NK-92 (cell line): Measurements from ENCODE around the gene ENDOU.

Experiments used
- DNase-seq: peaks from one replicate; lab custom pipeline; 2025; ENCODE audit not compliant: unreplicated experiment; lab: John Stamatoyannopoulos, UW

ENDOU gene

DNA sequence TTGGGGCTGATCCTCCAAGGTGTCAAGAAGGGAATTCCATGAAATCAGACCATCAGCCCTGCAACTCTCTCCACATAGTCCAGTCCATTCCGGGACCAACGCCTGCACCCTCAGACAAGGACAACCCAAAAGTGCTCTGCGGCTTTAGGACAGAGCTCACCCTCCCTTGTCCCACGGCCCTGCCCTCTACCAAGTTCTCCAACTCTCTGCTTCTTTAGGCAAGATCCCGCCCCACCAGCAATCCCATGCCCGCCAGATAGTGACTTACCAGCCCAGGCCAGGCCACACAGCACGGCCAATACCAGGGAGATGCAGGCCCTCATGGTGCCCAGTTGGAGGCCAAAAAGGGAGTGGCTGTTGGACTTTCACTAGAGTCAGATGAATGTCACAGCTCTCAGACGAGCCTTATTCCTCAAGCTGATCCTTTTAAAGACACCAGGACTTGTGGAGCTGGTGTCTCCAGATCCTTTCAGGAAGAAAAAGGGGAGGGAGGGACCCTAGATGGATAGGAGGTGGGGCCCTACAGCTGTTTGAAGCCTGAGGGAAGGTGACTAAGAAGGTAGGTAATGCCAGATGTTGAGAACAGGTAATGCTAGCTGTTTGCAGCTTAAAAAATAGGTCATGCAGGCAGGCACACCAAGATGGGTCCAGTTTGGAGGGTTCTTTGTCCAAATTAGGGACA, at the start of gene ENDOU:
TSS of gene ENDOU (minus strand) at position 400 of the 682 bp plus-strand sequence. CDS start at position 323, 77 bp downstream.
- DNase-seq, result no peak

- no peak for DNase-seq
These were observed 49.4 kb upstream of the ENDOU start for GRCh38 chr12:47774663-47775062.

DNA sequence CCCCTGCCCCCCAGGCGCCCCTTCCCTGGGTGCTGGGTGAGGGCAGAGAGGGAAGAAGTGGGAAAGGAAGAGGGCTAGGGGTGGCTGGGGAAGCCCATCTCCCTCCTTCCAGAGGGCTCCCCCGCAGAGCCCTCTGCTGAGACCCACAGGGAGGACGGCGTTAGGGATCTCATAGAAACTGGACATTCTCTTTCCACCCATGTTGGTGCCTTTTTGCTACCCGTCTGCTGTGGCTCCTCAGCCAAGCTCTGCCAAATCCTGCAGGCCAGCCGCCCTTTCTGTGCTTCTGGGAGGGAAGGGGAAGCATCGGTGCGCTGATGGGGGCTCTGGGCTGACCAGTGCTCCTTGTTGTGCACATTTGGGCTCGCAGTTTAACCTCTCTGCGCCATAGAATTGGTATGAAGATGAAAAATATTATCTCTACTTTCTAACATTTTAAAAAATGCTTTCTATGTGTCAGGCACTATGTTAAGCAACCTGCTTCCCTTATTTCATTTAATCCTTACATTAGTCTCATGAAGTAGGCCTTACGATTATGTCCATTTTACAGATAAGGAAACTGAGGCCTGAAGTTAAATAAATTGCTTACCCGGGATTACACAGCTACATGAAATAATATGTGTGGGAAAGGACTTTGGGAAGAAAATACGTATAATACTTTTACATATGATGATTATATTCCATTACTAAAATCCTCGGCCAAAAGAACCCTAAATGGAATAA, 48.7 kb upstream of the ENDOU start:
- DNase-seq, result no peak

DNA sequence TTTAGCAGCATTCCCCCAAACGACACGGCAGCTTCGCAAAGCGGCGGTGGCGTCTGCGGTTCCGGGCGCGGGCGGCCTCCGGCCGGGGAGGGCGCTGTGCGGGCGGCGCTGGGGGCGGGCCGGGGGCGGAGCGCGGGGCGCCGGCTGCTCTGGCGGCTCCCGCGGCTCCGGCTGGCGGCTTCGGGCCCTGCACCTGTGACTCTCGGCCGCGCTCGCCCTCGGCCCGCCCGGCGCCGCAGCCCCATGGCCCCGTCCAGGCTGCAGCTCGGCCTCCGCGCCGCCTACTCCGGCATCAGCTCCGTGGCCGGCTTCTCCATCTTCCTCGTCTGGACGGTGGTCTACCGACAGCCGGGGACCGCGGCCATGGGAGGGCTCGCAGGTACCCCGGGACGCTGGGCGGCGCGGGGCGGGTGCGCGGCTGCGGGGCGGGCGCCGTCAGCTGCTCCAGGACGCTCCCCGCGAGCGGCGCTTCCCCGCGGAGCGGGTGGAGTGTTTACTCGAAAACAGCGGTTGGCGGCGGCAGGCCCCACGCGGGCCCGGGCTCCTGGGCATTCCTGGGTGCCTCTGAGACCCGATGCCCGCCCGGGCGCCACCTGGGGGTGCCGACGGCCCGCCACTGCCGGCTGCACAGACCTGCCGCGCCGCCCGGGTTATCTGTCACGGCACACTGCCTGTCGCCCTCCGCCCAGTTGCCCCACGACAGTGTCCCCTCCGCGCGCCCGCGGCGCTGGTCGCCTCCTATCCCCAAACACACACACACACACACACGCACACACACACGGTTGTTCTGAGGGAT, 48.0 kb upstream of the ENDOU start, which contains the start of gene SLC48A1:
TSS of gene SLC48A1 (plus strand) at position 177 of the 796 bp plus-strand sequence. CDS start at position 244, 67 bp downstream.
- no peak for DNase-seq

DNA sequence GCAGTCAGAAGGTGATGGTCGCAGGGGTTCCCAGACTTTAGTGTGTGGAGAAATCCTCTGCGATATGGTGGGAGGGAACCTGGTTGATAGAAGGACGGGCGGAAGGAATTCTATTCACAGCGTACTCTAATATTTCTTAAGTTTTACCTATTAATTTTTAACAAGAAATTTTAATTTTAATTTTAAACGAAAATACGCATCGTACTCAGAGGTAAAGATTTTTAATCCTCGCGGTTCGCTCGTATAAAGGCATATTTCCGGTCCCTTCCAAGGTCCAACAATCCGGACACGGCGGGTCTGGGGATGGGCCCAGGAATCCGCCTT, 47.4 kb upstream of the ENDOU start:
- DNase-seq, result no peak

GRCh38 chr12:47772094-47772660, 46.9 kb upstream of the ENDOU start:
- no peak for DNase-seq

- no peak for DNase-seq
These were observed 46.0 kb upstream of the ENDOU start for GRCh38 chr12:47771304-47771703.

DNA sequence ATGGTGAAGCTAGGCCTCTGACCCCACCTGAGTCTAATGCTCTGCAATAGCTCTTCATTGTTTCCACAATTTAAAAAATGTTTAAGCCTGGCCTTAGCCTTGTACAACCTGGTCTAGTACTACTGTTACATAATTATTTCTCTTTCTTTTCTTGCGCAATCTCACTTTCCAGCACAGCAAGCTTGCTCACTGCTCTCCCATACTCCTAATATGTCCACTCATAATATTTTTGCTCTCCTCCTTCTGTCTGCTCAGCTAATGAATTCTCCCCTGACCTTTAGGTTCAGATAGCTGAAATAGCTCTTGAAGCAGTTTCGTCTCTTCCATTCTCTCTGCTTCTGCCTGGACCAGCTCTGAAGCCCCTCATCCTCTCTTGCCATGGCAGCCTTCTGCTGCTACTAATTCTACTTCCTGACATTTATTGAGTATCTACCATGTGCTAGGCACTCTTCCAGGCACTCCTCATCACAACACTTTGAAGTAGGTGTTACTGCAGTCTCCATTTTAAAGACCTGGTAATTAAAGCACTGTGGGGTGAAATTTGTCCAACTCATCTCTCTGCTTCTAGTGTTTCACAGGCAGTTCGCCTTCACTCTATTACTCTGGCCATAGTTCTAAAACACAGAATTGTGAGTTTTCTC, 44.9 kb upstream of the ENDOU start:
- no peak for DNase-seq

DNA sequence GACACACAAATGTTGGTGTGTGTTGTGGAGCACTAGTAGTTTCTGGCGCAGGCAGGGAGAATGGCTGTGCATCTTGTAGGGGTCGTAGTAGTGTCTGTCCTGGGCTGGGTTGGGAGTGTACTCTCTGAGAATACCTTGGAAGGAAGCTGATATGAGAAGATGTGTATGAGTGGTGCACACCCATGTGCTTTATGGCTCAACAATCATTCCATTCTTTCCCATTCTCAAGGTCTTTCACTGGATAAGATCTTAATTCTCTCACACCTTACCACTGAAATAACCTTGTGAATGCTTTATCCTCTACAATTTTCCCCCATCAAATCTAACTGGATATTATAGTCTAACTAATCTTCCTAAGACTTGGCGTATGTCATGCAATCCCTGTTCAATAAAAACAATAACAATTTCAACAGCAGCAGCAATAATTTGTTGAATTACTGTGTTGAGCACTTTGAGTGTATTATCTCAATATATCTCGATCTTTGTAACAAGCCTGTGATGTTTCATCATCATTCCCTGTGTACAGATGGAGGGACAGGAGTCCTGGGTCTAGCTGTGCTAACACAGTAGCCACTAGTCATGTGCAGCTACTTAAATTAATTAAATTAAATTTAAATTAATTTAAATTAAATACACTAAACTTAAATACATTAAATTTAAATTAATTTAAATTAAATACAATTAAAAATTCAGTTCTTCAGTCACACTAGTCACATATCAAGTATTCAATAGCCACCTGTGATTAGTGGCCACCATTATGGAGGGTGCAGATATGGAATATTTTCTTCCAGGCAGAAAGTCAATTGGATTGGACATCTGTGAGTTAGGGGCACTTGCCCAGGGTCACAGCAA, 44.2 kb upstream of the ENDOU start:
- DNase-seq, result no peak

- no peak for DNase-seq
These were observed 43.1 kb upstream of the ENDOU start for GRCh38 chr12:47768323-47768811.

DNA sequence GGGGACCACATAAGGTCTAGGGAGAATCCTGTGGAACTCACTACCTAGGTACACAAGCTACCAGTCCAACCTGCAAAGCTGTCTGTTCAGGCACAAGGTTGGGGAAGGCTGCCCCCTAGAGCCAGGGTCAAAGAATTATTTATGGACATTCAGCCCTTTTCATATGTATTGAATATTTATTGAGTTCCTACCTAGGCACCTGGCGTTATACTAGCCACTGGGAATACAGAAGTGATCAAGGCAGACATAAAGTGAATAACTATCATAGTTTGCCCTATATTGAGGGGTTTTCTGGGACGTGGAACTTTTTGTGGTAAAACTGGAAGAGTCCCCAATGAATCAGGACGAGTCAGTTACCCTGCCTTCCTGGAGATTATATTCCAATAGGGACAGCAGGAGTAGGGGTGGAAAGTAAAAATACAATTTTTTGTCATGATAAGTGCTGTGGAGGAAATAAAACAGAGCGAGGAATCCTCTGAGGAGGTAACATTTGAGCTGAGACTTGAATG, 42.0 kb upstream of the ENDOU start:
- no peak for DNase-seq

DNA sequence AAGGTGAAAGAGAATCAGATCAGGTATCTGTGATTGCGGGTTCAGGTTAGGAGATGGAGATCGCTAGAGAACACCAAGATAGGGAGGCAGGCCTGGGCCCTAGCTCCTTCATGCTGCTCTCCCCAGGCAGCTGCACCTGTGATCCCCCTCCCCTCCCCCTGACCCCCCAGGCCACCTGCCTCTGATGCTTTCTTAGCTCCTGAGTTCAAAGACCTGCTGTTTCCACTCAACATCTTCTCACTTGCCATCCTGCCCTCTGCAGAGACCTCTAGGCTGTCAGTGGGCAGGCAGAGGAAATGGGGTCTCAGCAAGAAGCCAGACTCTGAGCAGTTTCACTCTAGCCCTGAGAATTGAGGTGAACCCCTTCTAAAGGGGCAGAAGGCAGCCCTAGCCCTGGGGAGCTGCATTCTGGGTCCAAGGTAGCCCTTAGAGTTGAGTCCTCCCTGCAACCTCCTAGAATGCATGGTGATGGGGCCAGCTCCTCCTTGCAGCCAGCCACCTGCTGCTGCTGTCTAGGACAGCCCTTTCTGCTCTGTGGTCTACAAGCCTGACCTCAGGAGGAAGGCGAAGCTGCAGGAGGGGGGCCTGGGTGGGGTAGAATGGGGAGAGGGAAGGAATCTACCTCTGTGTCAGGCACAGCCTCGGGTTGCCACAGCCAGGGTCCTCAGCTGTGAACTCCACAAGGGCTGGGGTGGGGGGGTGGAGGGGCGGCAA, 41.4 kb upstream of the ENDOU start:
- DNase-seq, result no peak

GRCh38 chr12:47763481-47764346, 38.4 kb upstream of the ENDOU start:
- no peak for DNase-seq

- DNase-seq, result no peak
These were observed 37.7 kb upstream of the ENDOU start for GRCh38 chr12:47762850-47763465.

DNA sequence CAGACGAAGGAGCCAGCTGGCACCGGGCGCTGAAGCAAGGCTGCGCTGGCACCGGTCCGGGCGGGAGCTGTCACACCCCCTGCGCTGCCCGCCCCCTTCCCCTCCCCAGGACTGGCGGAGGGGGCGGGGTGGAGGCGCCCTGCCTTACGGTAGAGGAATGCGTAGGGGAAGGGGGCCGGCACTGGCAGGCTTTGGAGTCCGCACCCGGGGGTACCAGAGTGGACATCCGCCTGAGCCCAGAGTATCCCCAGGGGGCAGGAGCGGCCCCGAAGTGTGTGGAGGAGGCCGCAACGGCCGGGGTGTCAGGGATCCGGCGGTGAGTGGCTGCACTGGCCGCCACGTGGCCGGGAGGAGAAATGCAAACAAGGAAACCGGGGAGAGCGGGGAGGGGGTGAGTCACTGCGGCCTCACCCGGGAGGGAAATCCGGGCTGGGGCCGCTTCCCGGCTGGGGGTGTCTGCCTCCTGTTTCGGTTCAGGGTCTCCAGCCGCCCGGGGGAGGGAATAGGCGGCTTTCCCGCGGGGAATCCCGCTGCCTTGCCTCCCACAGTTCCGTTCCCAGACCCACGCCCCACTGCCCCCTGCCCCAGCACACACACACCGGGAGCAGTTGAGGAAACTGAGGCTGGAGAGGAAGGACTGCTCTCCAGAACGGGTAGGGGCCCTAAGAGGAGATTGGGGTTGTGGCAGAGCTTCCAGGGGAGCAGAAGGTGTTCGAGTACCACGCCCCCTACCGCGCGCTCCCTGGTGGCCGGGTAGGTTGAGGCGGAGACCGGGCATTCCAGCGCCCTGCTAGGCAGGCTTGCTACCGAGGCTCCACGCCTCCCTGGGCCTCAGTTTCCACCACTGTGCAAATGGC, 33.8 kb upstream of the ENDOU start, which contains the start of gene RAPGEF3:
TSS of gene RAPGEF3 (minus strand) at position 47 of the 857 bp plus-strand sequence. CDS start 324 bp downstream, outside the sequence.
- DNase-seq, result no peak

GRCh38 chr12:47758584-47758833, 33.2 kb upstream of the ENDOU start:
- no peak for DNase-seq
